Neutrophil (primary cell): ENCODE results near the gene CCNYL1.

Source experiments
- H3K27ac ChIP-seq: fragments of 200-600 bp; sonication (generic); 2 replicates; pipeline ENCODE4 v1.5.1; 2016; ENCODE audit warnings: mild to moderate bottlenecking, moderate library complexity
- H3K27me3 ChIP-seq: fragments of 200-600 bp; sonication (generic); 2 replicates; pipeline ENCODE4 v1.6.0; 2016; ENCODE audit warnings: mild to moderate bottlenecking
- H3K36me3 ChIP-seq: fragments of 200-600 bp; sonication (generic); 2 replicates; pipeline ENCODE4 v1.5.1; 2017
- H3K4me1 ChIP-seq, 2 experiments: fragments of 200-600 bp in 1 of 2; sonication (generic) in 1 of 2; 1 replicate in 1 of 2; 2 replicates in 1 of 2; pipeline versions ENCODE4 v1.5.1 to v1.6.1; 2013 to 2016; ENCODE audit warnings: low read depth in 1 of 2, low read length in 1 of 2, mild to moderate bottlenecking in 1 of 2, moderate library complexity in 1 of 2; ENCODE audit not compliant: control insufficient read depth in 1 of 2, insufficient read depth in 1 of 2
- H3K4me3 ChIP-seq, 2 experiments: fragments of 200-600 bp in 1 of 2; sonication (generic) in 1 of 2; 1 replicate in 1 of 2; 2 replicates in 1 of 2; pipeline ENCODE4 v1.5.1; 2013 to 2016; ENCODE audit warnings: low read depth in 1 of 2, low read length in 1 of 2, mild to moderate bottlenecking in 1 of 2, moderate library complexity in 1 of 2
- H3K9me3 ChIP-seq: fragments of 200-600 bp; sonication (generic); 2 replicates; pipeline ENCODE4 v1.5.1; 2016
- TF ChIP-seq, protein P1 (sequence below): fragments of 200-600 bp; sonication (generic); IDR thresholded peaks from 2 replicates; pipeline ENCODE4 v1.5.1; 2016; ENCODE audit warnings: antibody characterized with exemption

Gene CCNYL1

DNA sequence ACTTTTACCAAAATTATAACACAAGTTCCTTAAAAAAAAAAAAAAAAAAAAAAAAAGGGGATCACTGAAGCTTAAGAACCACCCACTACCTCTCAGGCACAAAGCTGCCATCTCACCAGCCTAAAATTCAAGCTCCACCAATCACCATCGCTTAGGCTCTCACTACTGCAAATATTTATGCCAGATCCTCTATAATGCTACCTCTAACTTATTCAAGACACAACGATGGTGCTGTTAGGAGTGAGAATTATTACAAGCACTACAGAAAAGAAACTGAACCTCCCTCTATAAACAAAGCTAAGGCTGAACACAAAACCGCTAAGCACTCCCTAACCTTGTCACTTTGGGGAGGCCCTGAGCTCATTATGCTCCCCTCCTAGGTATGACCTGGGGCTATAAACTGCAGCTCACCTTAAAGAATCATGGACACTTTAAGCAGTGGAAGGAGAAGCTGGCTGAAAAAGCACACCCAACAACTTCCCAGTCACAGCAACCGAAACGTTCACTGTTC is 54.7 kb downstream of the CCNYL1 start:
- H3K4me1 ChIP-seq: peaks cover 44% of the 10 kb centered on the region in 2 experiments
- no peaks in the 10 kb centered on the region for H3K36me3 ChIP-seq
- no peaks in the 10 kb centered on the region for H3K9me3 ChIP-seq
- H3K27me3 ChIP-seq: peaks cover 44% of the 10 kb centered on the region
- TF ChIP-seq, protein P1, sequence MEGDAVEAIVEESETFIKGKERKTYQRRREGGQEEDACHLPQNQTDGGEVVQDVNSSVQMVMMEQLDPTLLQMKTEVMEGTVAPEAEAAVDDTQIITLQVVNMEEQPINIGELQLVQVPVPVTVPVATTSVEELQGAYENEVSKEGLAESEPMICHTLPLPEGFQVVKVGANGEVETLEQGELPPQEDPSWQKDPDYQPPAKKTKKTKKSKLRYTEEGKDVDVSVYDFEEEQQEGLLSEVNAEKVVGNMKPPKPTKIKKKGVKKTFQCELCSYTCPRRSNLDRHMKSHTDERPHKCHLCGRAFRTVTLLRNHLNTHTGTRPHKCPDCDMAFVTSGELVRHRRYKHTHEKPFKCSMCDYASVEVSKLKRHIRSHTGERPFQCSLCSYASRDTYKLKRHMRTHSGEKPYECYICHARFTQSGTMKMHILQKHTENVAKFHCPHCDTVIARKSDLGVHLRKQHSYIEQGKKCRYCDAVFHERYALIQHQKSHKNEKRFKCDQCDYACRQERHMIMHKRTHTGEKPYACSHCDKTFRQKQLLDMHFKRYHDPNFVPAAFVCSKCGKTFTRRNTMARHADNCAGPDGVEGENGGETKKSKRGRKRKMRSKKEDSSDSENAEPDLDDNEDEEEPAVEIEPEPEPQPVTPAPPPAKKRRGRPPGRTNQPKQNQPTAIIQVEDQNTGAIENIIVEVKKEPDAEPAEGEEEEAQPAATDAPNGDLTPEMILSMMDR: no peak
- no peak overlapping the region for H3K27ac ChIP-seq
- no peak overlapping the region for H3K4me3 ChIP-seq

DNA sequence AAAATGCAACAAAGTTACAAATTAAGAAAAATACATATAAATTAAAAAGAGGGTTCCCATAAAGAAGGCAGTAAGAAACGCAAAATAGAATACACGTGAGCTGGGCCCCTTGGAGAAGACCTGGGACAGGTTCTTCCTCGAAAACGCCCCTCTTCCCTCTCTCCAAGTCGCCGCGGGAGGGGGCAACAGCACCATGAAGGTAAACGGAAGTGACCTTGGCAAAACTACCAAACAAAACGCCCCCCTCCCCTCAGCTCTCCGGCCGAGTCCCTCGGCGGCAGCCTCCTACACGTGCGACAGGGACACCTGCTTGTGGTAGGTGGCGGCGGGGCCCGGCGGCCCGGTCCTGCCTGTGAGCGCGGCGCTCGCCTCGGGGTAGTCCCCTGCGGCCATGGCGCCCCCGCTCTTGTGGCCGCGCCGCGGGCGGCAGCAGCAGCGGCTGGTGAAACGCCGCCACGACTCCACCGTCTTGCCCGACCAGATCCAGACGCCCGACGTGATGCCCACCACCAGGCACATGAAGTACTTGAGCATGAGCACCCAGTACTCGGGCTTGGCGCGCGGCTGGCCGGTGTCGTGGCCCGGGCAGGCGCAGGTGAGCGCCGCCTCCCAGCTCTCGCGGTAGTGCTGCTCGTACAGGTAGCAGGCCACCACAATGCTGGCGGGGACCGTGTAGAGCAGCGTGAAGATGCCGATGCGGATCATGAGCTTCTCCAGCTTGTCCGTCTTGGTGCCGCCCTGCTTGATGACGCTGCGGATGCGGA is 55.4 kb downstream of the CCNYL1 start:
- TF ChIP-seq, protein P1: no peak
- Histone ChIP-seq H3K9me3 (no peaks in the 10 kb centered on the region), H3K27me3 (peaks cover 50% of the 10 kb centered on the region), H3K4me3 (peak overlapping the region; percentile 25 to 73), H3K27ac (no peak overlapping the region), H3K36me3 (no peaks in the 10 kb centered on the region), H3K4me1 (peaks cover 44 to 47% of the 10 kb centered on the region in 2 experiments)

DNA sequence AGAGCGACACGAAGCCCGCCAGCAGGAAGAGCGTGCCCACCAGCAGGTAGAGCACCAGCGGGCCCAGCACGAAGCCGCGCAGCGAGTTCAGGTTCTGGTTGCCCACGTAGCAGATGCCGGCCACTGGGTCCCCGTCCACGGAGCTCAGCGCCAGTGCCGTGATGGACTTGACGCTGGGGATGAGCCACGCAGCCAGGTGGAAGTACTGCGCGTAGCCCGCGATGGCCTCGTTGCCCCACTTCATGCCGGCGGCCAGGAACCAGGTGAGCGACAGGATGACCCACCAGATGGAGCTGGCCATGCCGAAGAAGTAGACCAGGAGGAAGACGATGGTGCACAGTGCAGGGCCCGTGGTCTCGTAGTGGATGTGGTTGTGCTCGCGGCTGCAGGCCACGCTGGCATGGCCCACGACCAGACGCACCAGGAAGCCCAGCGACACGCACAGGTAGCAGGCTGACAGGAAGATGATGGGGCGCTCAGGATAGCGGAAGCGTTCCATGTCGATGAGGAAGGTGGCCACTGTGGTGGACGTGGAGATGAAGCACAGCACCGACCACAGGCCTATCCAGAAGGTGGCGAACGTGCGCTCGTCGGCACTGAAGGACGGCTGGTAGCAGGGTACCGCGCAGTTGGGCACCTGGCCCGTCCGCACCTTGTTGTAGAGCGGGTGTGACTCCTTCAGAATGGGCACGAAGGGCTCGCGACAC is 56.2 kb downstream of the CCNYL1 start:
- no peak overlapping the region for H3K27ac ChIP-seq
- peak overlapping the region; percentile 73 to 78 for H3K4me3 ChIP-seq
- H3K9me3 ChIP-seq: no peaks in the 10 kb centered on the region
- peaks cover 50% of the 10 kb centered on the region for H3K27me3 ChIP-seq
- no peaks in the 10 kb centered on the region for H3K36me3 ChIP-seq
- TF ChIP-seq, protein P1: no peak
- H3K4me1 ChIP-seq: peaks cover 44 to 47% of the 10 kb centered on the region in 2 experiments

DNA sequence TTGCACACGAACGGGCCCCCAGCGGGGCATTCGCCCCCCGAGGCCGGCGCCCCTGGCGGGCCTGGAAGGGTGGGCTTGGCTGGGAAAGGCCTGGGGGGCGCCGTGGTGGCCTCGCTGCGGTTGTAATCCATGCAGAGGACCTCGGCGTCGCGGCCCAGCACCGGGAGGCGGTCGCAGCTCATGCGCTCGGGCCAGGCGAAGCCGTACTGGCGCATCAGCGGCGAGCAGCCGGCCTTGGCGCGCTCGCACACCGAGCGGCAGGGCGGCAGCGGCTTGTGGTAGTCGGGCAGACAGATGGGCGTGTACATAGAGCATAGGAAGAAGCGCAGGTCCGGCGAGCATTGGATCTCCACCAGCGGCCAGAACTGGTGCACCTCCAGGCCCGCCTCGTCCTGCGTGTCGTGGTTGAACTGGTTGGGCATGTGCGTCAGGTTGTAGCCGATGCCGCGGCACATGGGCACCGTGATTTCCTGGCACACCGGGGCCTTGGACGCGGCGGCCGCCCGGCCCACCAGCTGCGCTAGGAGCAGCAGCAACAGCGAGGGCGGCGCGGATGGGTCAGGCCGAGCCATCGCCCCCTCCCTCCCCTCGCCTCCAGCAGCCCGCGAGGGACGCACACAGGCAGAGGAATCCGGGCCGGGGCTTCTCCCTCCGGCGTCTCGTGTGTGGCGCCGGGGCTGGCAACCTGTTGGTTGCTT is 56.9 kb downstream of the CCNYL1 start:
- H3K4me1 ChIP-seq: peaks cover 44 to 47% of the 10 kb centered on the region in 2 experiments
- H3K36me3 ChIP-seq: no peaks in the 10 kb centered on the region
- TF ChIP-seq, protein P1: no peak
- peaks cover 50% of the 10 kb centered on the region for H3K27me3 ChIP-seq
- H3K27ac ChIP-seq: no peak overlapping the region
- H3K9me3 ChIP-seq: no peaks in the 10 kb centered on the region
- peak overlapping the region; percentile 73 to 78 for H3K4me3 ChIP-seq

DNA sequence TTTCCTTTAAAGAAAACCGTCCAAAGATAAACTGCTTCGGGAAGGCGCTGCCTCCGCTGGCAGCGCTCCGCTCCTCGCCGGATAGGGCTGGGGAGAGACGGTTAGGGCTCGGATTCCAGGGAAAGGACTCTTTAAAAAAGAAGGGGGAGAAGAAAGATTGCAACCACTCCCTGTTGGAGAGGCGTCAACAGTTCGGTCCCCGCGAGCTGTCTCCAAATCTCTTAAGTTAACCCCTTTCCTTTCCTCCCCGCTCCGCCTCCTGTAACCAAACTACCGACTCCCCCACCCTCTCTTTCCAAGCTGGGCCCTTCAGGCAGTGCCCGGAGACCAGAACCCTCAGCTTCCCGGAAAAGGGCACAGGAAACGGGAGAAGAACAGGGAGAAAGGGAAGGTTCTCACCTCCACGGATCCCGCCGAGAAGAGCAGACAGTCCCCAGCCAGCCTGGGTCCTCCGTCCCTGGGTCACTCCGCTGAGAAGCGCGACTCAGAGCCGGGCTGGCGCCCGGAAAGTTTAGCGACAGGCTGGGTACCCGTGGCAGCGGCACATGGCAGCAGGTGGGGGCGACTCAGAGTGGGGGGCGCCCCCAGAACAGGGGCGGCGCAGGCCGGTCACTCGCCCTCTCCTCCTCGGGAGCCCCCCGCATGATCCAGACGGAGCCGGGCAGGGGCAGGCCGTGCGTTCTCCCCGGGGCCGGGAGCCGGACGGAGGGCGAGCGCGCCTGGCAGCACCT is 57.6 kb downstream of the CCNYL1 start:
- Histone ChIP-seq H3K9me3 (no peaks in the 10 kb centered on the region), H3K27me3 (peaks cover 50% of the 10 kb centered on the region), H3K4me1 (peaks cover 44 to 47% of the 10 kb centered on the region in 2 experiments), H3K36me3 (no peaks in the 10 kb centered on the region), H3K27ac (peak overlapping the region; percentile 59), H3K4me3 (peak overlapping the region; percentile 73 to 78)
- TF ChIP-seq, protein P1: no peak
